ENCODE data around the gene ATXN2L.

The ATXN2L gene

GRCh38 chr16:28823291-28823872 is 583 bp downstream of the ATXN2L start:
- CTCF ChIA-PET = interaction anchor here (0.6 kb wide), 1 partner anchor 10 kb away, joined by 3 read pairs; no protein-coding TSS in a partner anchor
- H3K36me3 ChIP-seq (ENCODE audit: control insufficient read depth in 2 of 2, insufficient read depth in 1 of 2, low read length in 2 of 2) = peaks cover 34 to 41% of the 10 kb centered on the region in 2 experiments
- H3K9me3 ChIP-seq (ENCODE audit: control insufficient read depth, insufficient read depth, low read depth, low read length) = no peaks in the 10 kb centered on the region
- peak overlapping the region; percentile 99 for H3K27ac ChIP-seq (ENCODE audit: extremely low read depth, low read depth, low read length)
- peaks cover 6% of the 10 kb centered on the region; the same call in 1 of the 2 replicates for H3K4me1 ChIP-seq (ENCODE audit: control insufficient read depth, insufficient read depth, low read length)
- POLR2A ChIA-PET = interaction anchor here (0.6 to 4.0 kb wide), 15 partner anchors 8 to 150 kb away, joined by 3 to 39 read pairs (median 5); partner anchors contain the start of genes NFATC2IP, SH2B1 and TUFM
- peak overlapping the region; percentile 89 for H3K4me3 ChIP-seq (ENCODE audit: low read depth, low read length)
- TF ChIP-seq HOXD13 (CRISPR knock-in tag; IDR thresholded peaks at IDR 0.05; ENCODE audit: borderline replicate concordance) (no peak), ZNF596 (tag by site-specific recombination; IDR thresholded peaks at IDR 0.05) (no peak), GLIS2 (tag by site-specific recombination; IDR thresholded peaks at IDR 0.05) (peak; percentile 90), ZNF560 (tag by site-specific recombination; IDR thresholded peaks at IDR 0.05; ENCODE audit: borderline replicate concordance) (no peak), ZFP37 (tag by site-specific recombination; IDR thresholded peaks at IDR 0.05) (no peak), KLF8 (tag by site-specific recombination; IDR thresholded peaks at IDR 0.05) (no peak), INSM2 (tag by site-specific recombination; IDR thresholded peaks at IDR 0.05) (0 out of 2 replicates have a peak, but pooled peaks have one; percentile 5), ZSCAN16 (tag by site-specific recombination; IDR thresholded peaks at IDR 0.05) (no peak), ZBTB26 (tag by site-specific recombination; optimal IDR thresholded peaks at IDR 0.05) (no peak), ZNF211 (tag by site-specific recombination; IDR thresholded peaks at IDR 0.05; ENCODE audit: low read depth) (no peak), GLIS1 (tag by site-specific recombination; IDR thresholded peaks at IDR 0.05) (peak; percentile 83), YY1 (tag by site-specific recombination; IDR thresholded peaks at IDR 0.05) (peak; percentile 30; the same call in 1 of the 2 replicates), PRDM2 (tag by site-specific recombination; IDR thresholded peaks at IDR 0.05; ENCODE audit: borderline replicate concordance) (no peak), GLI4 (tag by site-specific recombination; IDR thresholded peaks at IDR 0.05) (no peak), ZNF585B (tag by site-specific recombination; IDR thresholded peaks at IDR 0.05) (no peak), ZNF610 (tag by site-specific recombination; IDR thresholded peaks at IDR 0.05; ENCODE audit: borderline replicate concordance) (no peak), ZBTB44 (tag by site-specific recombination; IDR thresholded peaks at IDR 0.05) (no peak), TRIM28 (IDR thresholded peaks at IDR 0.05; ENCODE audit: borderline replicate concordance, low read length) (no peak), ZNF501 (tag by site-specific recombination; IDR thresholded peaks at IDR 0.05) (0 out of 2 replicates have a peak, but pooled peaks have one; percentile 24), KLF17 (tag by site-specific recombination; IDR thresholded peaks at IDR 0.05) (no peak), ZNF132 (tag by site-specific recombination; IDR thresholded peaks at IDR 0.05; ENCODE audit: borderline replicate concordance) (no peak), YY2 (tag by site-specific recombination; IDR thresholded peaks at IDR 0.05) (peak; percentile 45; the same call in 1 of the 2 replicates), ZNF335 (tag by site-specific recombination; conservative IDR thresholded peaks at IDR 0.05) (peak; percentile 81), ZBTB48 (tag by site-specific recombination; IDR thresholded peaks at IDR 0.05) (peak; percentile 78; the same call in 1 of the 2 replicates), ZNF580 (tag by site-specific recombination; IDR thresholded peaks at IDR 0.05) (peak; percentile 10; the same call in 1 of the 2 replicates), ZNF600 (tag by site-specific recombination; IDR thresholded peaks at IDR 0.05) (no peak), ZFP3 (tag by site-specific recombination; IDR thresholded peaks at IDR 0.05; ENCODE audit: low read depth) (no peak)
